IMR-90 (cell line): ENCODE results near the gene OXLD1. TPM values are rescaled to one million over a fixed set of nuclear protein-coding genes. Genes with fewer than 3 reads are reported as not detected.

Experiments
- ATAC-seq: fragments of 200-7000 bp; cut with Tn5 transposase; 2 replicates; pipeline ENCODE4 v1.9.1; 2020; ENCODE audit warnings: low read depth, mild to moderate bottlenecking, moderate library complexity
- BruUV-seq: library from RNA; stranded (reverse); fragments of 400-500 nt; replicated peaks from 2 replicates; lab custom pipeline; 2021; lab: Mats Ljungman, UMichigan
- CTCF ChIA-PET: fragments of 300-600 bp; formaldehyde crosslinking; extraction: SDS; loops from one replicate; lab custom pipeline; 2021; ENCODE audit warnings: antibody characterized with exemption; lab: Yijun Ruan, JAX
- POLR2A ChIA-PET: fragments of 300-600 bp; sonication (Branson Sonifier 250); formaldehyde crosslinking; loops from one replicate; lab custom pipeline; 2022; ENCODE audit warnings: antibody characterized with exemption; ENCODE audit not compliant: unreplicated experiment; lab: Charles Lee
- DNase-seq: peaks from one replicate; pipeline ENCODE4 v3.0.0; 2013
- H2AFZ ChIP-seq: replicated peaks from 2 replicates; pipeline ENCODE3; 2013; ENCODE audit warnings: low read length, mild to moderate bottlenecking; ENCODE audit not compliant: poor library complexity
- H2AK5ac ChIP-seq: 2 replicates; pipeline ENCODE4 v1.6.1; 2013; ENCODE audit warnings: low read depth, low read length, inconsistent platforms
- H2AK9ac ChIP-seq: replicated peaks from 2 replicates; pipeline ENCODE3; 2013; ENCODE audit warnings: mild to moderate bottlenecking, low read depth, low read length, moderate library complexity; ENCODE audit not compliant: poor library complexity
- H2BK120ac ChIP-seq: 2 replicates; pipeline ENCODE4 v1.6.1; 2013; ENCODE audit warnings: low read depth, low read length, inconsistent platforms
- H2BK15ac ChIP-seq: 3 replicates; pipeline ENCODE4 v1.6.1; 2013; ENCODE audit warnings: low read depth, low read length, inconsistent platforms
- H2BK20ac ChIP-seq: 2 replicates; pipeline ENCODE4 v1.6.1; 2013; ENCODE audit warnings: low read depth, mild to moderate bottlenecking, inconsistent platforms, low read length, moderate library complexity
- H2BK5ac ChIP-seq: 2 replicates; pipeline ENCODE4 v1.6.1; 2013; ENCODE audit warnings: mild to moderate bottlenecking, low read depth, low read length, inconsistent platforms; ENCODE audit not compliant: poor library complexity, severe bottlenecking
- H3K14ac ChIP-seq: replicated peaks from 2 replicates; pipeline ENCODE4 v1.6.1; 2013; ENCODE audit warnings: low read depth, low read length, inconsistent platforms
- H3K18ac ChIP-seq: 2 replicates; pipeline ENCODE4 v1.6.1; 2013; ENCODE audit warnings: low read depth, low read length, control low read depth
- H3K23ac ChIP-seq: 2 replicates; pipeline ENCODE4 v1.6.1; 2013; ENCODE audit warnings: low read depth, low read length, inconsistent platforms
- H3K27ac ChIP-seq: 2 replicates; pipeline ENCODE4 v1.5.1; 2013; ENCODE audit warnings: mild to moderate bottlenecking, control low read depth, low read length; ENCODE audit not compliant: insufficient read depth
- H3K27me3 ChIP-seq: 2 replicates; pipeline ENCODE4 v1.6.1; 2013; ENCODE audit warnings: low read length; ENCODE audit not compliant: control insufficient read depth, insufficient read depth
- H3K36me3 ChIP-seq: 2 replicates; pipeline ENCODE4 v1.6.1; 2013; ENCODE audit warnings: low read length, mixed read lengths; ENCODE audit not compliant: control insufficient read depth, insufficient read depth
- H3K4ac ChIP-seq: 2 replicates; pipeline ENCODE4 v1.6.1; 2013; ENCODE audit warnings: low read depth, low read length, inconsistent platforms
- H3K4me1 ChIP-seq: 2 replicates; pipeline ENCODE4 v1.6.1; 2013; ENCODE audit warnings: low read length, mixed read lengths; ENCODE audit not compliant: control insufficient read depth, insufficient read depth
- H3K4me2 ChIP-seq: 2 replicates; pipeline ENCODE4 v1.6.1; 2013; ENCODE audit warnings: low read depth, mild to moderate bottlenecking, control low read depth, low read length, moderate library complexity
- H3K4me3 ChIP-seq: 2 replicates; pipeline ENCODE4 v1.5.1; 2013; ENCODE audit warnings: low read depth, mild to moderate bottlenecking, control low read depth, low read length, moderate library complexity; ENCODE audit not compliant: insufficient read depth
- H3K56ac ChIP-seq: 2 replicates; pipeline ENCODE4 v1.6.1; 2013; ENCODE audit warnings: low read length, inconsistent platforms; ENCODE audit not compliant: insufficient read depth; ENCODE audit errors: extremely low read depth
- H3K79me1 ChIP-seq, 2 experiments: 2 replicates each; pipeline ENCODE4 v1.6.1; 2013; ENCODE audit warnings: low read length in 2 of 2, inconsistent platforms in 1 of 2, low read depth in 1 of 2
- H3K9ac ChIP-seq: 2 replicates; pipeline ENCODE4 v1.6.1; 2013; ENCODE audit warnings: low read depth, low read length, control low read depth
- H3K9me1 ChIP-seq: 2 replicates; pipeline ENCODE4 v1.6.1; 2013; ENCODE audit warnings: low read length, inconsistent platforms; ENCODE audit not compliant: insufficient read depth
- H3K9me3 ChIP-seq: 2 replicates; pipeline ENCODE4 v1.6.1; 2013; ENCODE audit warnings: low read length; ENCODE audit not compliant: control insufficient read depth, insufficient read depth
- H4K20me1 ChIP-seq: 2 replicates; pipeline ENCODE4 v1.6.1; 2013; ENCODE audit warnings: low read length, inconsistent platforms; ENCODE audit not compliant: insufficient read depth
- H4K5ac ChIP-seq: 2 replicates; pipeline ENCODE4 v1.6.1; 2013; ENCODE audit warnings: mild to moderate bottlenecking, low read depth, low read length, control low read depth
- H4K8ac ChIP-seq, 2 experiments: 2 replicates each; pipeline ENCODE4 v1.6.1; 2013; ENCODE audit warnings: low read depth in 2 of 2, low read length in 2 of 2, control low read depth in 1 of 2, inconsistent platforms in 1 of 2
- H4K91ac ChIP-seq: 2 replicates; pipeline ENCODE4 v1.6.1; 2013; ENCODE audit warnings: low read depth, low read length, inconsistent platforms; ENCODE audit not compliant: insufficient read depth
- BHLHE40 ChIP-seq: fragments of 150-350 bp; IDR thresholded peaks from 2 replicates; pipeline ENCODE4 v1.6.1; 2016; ENCODE audit warnings: mild to moderate bottlenecking, low read depth, low read length
- CEBPB ChIP-seq: IDR thresholded peaks from 2 replicates; pipeline ENCODE4 v1.6.1; 2012; ENCODE audit warnings: low read depth, low read length, improper control_type of control experiment
- MAFK ChIP-seq: IDR thresholded peaks from 2 replicates; pipeline ENCODE4 v1.6.1; 2012; ENCODE audit warnings: low read depth, low read length, improper control_type of control experiment
- MAZ ChIP-seq: IDR thresholded peaks from 2 replicates; pipeline ENCODE4 v1.6.1; 2012; ENCODE audit warnings: low read depth, mild to moderate bottlenecking, low read length, improper control_type of control experiment, moderate library complexity, borderline replicate concordance
- MXI1 ChIP-seq: IDR thresholded peaks from 2 replicates; pipeline ENCODE4 v1.6.1; 2012; ENCODE audit warnings: low read depth, mild to moderate bottlenecking, low read length, moderate library complexity, borderline replicate concordance
- NFE2L2 ChIP-seq: fragments of 150-350 bp; IDR thresholded peaks from 2 replicates; pipeline ENCODE4 v1.6.1; 2016; ENCODE audit warnings: low read depth, mild to moderate bottlenecking, low read length
- RFX5 ChIP-seq: IDR thresholded peaks from 2 replicates; pipeline ENCODE4 v1.8.0; 2012; ENCODE audit warnings: low read depth, mild to moderate bottlenecking, low read length, moderate library complexity
- WGBS, 2 experiments: methylation state at CpG; one replicate each; pipeline versions ENCODE4 v1.1.5 to v1.1.7; 2013; ENCODE audit warnings: missing lambda C conversion rate in 2 of 2; ENCODE audit not compliant: insufficient read length in 1 of 2; ENCODE audit errors: extremely low coverage in 2 of 2; 5-methylcytosine and 5-hydroxymethylcytosine counted together
- dilution Hi-C: fragments of 300-500 bp; cut with HindIII; formaldehyde crosslinking; loops from one replicate; pipeline ENCODE4 v1.14.3; 2018; ENCODE audit warnings: low sequenced_read_pairs; ENCODE audit not compliant: unreplicated experiment
- in situ Hi-C: fragments of 300-500 bp; cut with MboI; formaldehyde crosslinking; loops from 3 replicates; pipeline ENCODE4 v1.14.3; 2019; ENCODE audit warnings: low sequenced_read_pairs, inconsistent platforms, mixed read lengths
- intact Hi-C: fragments of 100-400 bp; cut with micrococcal nuclease; formaldehyde crosslinking; loops from 2 replicates; pipeline ENCODE4 v1.10.0; 2022
- polyA plus RNA-seq, 3 experiments: library from polyadenylated mRNA; depleted of rRNA; stranded (reverse); fragments of >200 nt; gene quantifications; 2 replicates each; pipeline ENCODE4 v1.2.3, GENCODE V29; 2012; ENCODE audit warnings: low replicate concordance in 1 of 3
- total RNA-seq: library from RNA; depleted of rRNA; stranded (reverse); fragments of >200 nt; gene quantifications from 2 replicates; pipeline ENCODE4 v1.2.3, GENCODE V29; 2012
- TF ChIP-seq, protein P1 (sequence below): fragments of 150-350 bp; IDR thresholded peaks from 2 replicates; pipeline ENCODE4 v1.6.1; 2016; ENCODE audit warnings: low read depth, mild to moderate bottlenecking, low read length, moderate library complexity, borderline replicate concordance

The OXLD1 gene
- total and polyA plus RNA-seq, 2 of the 4 experiments (the other 2 are of a cell fraction) = 9.9 to 22.3 TPM

DNA sequence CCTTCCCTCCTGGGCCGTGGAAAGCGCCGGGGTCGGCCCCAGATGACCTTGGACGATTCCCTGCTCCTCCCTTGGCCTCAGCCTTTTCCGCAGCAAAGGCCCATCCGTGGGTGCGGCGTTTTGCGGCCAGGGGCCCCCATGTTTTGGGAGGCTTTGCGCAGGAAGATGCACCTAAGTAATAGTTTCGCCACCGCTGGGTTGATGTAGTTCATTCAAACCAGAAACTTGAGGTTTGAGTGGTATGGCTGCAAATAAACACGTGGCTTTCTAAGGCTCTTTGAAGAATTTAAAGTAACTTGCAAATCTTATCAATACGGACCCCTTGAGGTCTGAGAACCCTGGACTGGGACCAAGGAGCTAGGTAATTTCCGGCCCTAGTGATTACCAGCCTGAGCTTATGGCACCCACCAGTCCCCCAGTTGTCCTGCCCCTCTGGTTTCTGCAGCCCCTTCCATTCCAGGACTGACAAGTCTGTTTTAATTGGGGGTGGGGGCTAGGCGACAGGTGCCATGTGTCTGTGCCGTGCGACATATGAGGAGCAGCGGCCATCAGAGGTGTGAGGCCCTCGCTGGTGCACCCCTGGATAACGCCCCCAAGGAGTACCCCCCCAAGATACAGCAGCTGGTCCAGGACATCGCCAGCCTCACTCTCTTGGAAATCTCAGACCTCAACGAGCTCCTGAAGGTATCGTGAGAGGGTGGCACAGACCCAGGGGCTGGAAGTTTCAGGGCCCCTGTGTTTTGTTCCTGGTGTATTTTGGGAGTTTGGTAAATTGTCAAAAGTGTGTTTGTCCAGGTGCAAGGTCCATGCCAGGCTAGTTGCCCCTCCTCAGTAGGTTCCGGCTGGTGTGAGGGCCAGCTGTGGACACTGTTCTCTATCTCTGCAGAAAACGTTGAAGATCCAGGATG lies 37.6 kb upstream of the OXLD1 start:
- Histone ChIP-seq H3K4me2 (peak overlapping the region; percentile 76), H3K79me1 (peaks cover 12 to 51% of the 10 kb centered on the region in 2 experiments), H2BK20ac (no peak overlapping the region), H3K4me3 (peak overlapping the region; percentile 79), H2AFZ (peak overlapping the region; percentile 93), H3K9me1 (no peaks in the 10 kb centered on the region), H2BK120ac (no peak overlapping the region), H2BK15ac (no peak overlapping the region), H3K36me3 (peaks cover 27% of the 10 kb centered on the region), H3K4me1 (peaks cover 7% of the 10 kb centered on the region), H3K18ac (no peak overlapping the region), H3K9me3 (no peaks in the 10 kb centered on the region), H3K27ac (peak overlapping the region; percentile 66), H3K14ac (peak overlapping the region; percentile 86), H4K5ac (peak overlapping the region; percentile 5; the same call in 1 of the 2 replicates), H4K20me1 (peaks cover 31% of the 10 kb centered on the region), H4K8ac (peak overlapping the region; percentile 60 to 69; a peak in 3 of 4 replicates), H3K23ac (peak overlapping the region; percentile 34), H2AK9ac (peak overlapping the region; percentile 75), H3K4ac (peak overlapping the region; percentile 64), H4K91ac (no peak overlapping the region), H2BK5ac (peak overlapping the region; percentile 53), H3K27me3 (no peaks in the 10 kb centered on the region), H3K56ac (peak overlapping the region; percentile 43; the same call in 1 of the 2 replicates), H2AK5ac (peak overlapping the region; percentile 87), H3K9ac (peak overlapping the region; percentile 61)
- ATAC-seq = peak; percentile 16; the same call in 1 of the 2 replicates
- TF ChIP-seq, protein P1, sequence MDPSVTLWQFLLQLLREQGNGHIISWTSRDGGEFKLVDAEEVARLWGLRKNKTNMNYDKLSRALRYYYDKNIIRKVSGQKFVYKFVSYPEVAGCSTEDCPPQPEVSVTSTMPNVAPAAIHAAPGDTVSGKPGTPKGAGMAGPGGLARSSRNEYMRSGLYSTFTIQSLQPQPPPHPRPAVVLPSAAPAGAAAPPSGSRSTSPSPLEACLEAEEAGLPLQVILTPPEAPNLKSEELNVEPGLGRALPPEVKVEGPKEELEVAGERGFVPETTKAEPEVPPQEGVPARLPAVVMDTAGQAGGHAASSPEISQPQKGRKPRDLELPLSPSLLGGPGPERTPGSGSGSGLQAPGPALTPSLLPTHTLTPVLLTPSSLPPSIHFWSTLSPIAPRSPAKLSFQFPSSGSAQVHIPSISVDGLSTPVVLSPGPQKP = no peak
- no peak for TF ChIP-seq NFE2L2
- no peak for TF ChIP-seq RFX5
- peak; percentile 66; the same call in 1 of the 2 replicates for TF ChIP-seq MXI1
- no peak for TF ChIP-seq MAFK
- TF ChIP-seq BHLHE40 = no peak
- no peak for TF ChIP-seq CEBPB
- TF ChIP-seq MAZ = no peak
- WGBS, 2 experiments = 63% methylated on average over 2 of the region's 27 CpGs; no CpG with 5 or more reads in 1 of the 2 experiments
- BruUV-seq = no TSS peak
- dilution Hi-C loops (no loop called here), in situ Hi-C loops (no loop called here), intact Hi-C loops (no loop called here)
- DNase-seq = no peak
- ChIA-PET POLR2A (no interaction called here), CTCF (no interaction called here)
